ENCODE measurements around the gene SSBP3. TPM values are rescaled to one million over a fixed set of nuclear protein-coding genes. Genes with fewer than 3 reads are reported as not detected.
"Not testable (repeated sequence)": the region's sequence is repeated elsewhere in the genome, so short reads cannot be mapped to it uniquely, and the experiment has no call there.

Gene SSBP3
- total and polyA plus RNA-seq, 5 experiments from 2014 or later = 16.1 to 93.8 (median 19.8) TPM

GRCh38 chr1:54425152-54425584, 19.0 kb upstream of the SSBP3 start:
- Mint-ChIP-seq H3K4me1 (peaks cover 0 to 2% (median 0%) of the 10 kb centered on the region in 4 donors), H3K36me3 (no peaks in the 10 kb centered on the region), H3K9me3 (no peaks in the 10 kb centered on the region), H3K27me3 (no peaks in the 10 kb centered on the region), H3K4me3 (no peak overlapping the region), H3K27ac (no peak overlapping the region)
- POLR2A ChIA-PET = no interaction called here
- ATAC-seq (no peak), DNase-seq (no peak)

GRCh38 chr1:54424398-54424797, 18.2 kb upstream of the SSBP3 start:
- Mint-ChIP-seq H3K27me3 (no peaks in the 10 kb centered on the region), H3K9me3 (no peaks in the 10 kb centered on the region), H3K36me3 (no peaks in the 10 kb centered on the region), H3K27ac (no peak overlapping the region), H3K4me1 (peaks cover 0 to 2% (median 0%) of the 10 kb centered on the region in 4 donors), H3K4me3 (no peak overlapping the region)
- POLR2A ChIA-PET = interaction anchor here (0.5 kb wide), 1 partner anchor 152 kb away, joined by 3 read pairs; no protein-coding TSS in a partner anchor
- no peak for ATAC-seq
- no peak for DNase-seq

GRCh38 chr1:54421101-54421504, 14.9 kb upstream of the SSBP3 start:
- Mint-ChIP-seq H3K4me1 (peaks cover 0 to 7% (median 6%) of the 10 kb centered on the region in 4 donors), H3K27me3 (peaks cover 0 to 5% (median 0%) of the 10 kb centered on the region in 5 donors), H3K36me3 (no peaks in the 10 kb centered on the region), H3K9me3 (no peaks in the 10 kb centered on the region), H3K4me3 (peak overlapping the region in 1 of 10 donors; percentile 44), H3K27ac (peak overlapping the region in 1 of 10 donors; percentile 53)
- POLR2A ChIA-PET = no interaction called here
- DNase-seq (no peak), ATAC-seq (no peak)

- H3K27ac Mint-ChIP-seq, H3K4me3 Mint-ChIP-seq, ATAC-seq, H3K27me3 Mint-ChIP-seq, H3K9me3 Mint-ChIP-seq, H3K36me3 Mint-ChIP-seq, DNase-seq: not testable (repeated sequence)
- POLR2A ChIA-PET = interaction anchor here (1.1 to 1.2 kb wide), 2 partner anchors 67 to 68 kb away, joined by 3 to 4 read pairs; no protein-coding TSS in a partner anchor
- peaks cover 9 to 18% (median 11%) of the 10 kb centered on the region in 4 donors for H3K4me1 Mint-ChIP-seq
Measured at GRCh38 chr1:54418598-54418997, 12.4 kb upstream of the SSBP3 start.

- Mint-ChIP-seq H3K27ac (peak overlapping the region in 6 of 10 donors; percentile 6 to 87 (median 33)), H3K4me3 (no peak overlapping the region), H3K36me3 (no peaks in the 10 kb centered on the region), H3K4me1 (peaks cover 17 to 26% (median 21%) of the 10 kb centered on the region in 4 donors), H3K9me3 (no peaks in the 10 kb centered on the region), H3K27me3 (peaks cover 0 to 5% (median 0%) of the 10 kb centered on the region in 5 donors)
- POLR2A ChIA-PET = no interaction called here
- ATAC-seq (no peak), DNase-seq (no peak)
Measured at GRCh38 chr1:54417123-54417522, 10.9 kb upstream of the SSBP3 start.

GRCh38 chr1:54416435-54416834, 10.2 kb upstream of the SSBP3 start:
- peaks cover 0 to 5% (median 0%) of the 10 kb centered on the region in 5 donors for H3K27me3 Mint-ChIP-seq
- DNase-seq = no peak
- H3K9me3 Mint-ChIP-seq = no peaks in the 10 kb centered on the region
- H3K4me1 Mint-ChIP-seq = peaks cover 17 to 26% (median 21%) of the 10 kb centered on the region in 4 donors
- H3K4me3 Mint-ChIP-seq = no peak overlapping the region
- H3K36me3 Mint-ChIP-seq = no peaks in the 10 kb centered on the region
- no peak for ATAC-seq
- POLR2A ChIA-PET = no interaction called here
- peak overlapping the region in 4 of 10 donors; percentile 17 to 84 (median 44) for H3K27ac Mint-ChIP-seq

GRCh38 chr1:54415991-54416390, 9.8 kb upstream of the SSBP3 start:
- DNase-seq = no peak
- POLR2A ChIA-PET = interaction anchor here (0.5 kb wide), 1 partner anchor 10 kb away, joined by 5 read pairs; no protein-coding TSS in a partner anchor
- ATAC-seq = no peak
- H3K4me1 Mint-ChIP-seq = peaks cover 17 to 26% (median 21%) of the 10 kb centered on the region in 4 donors
- H3K4me3 Mint-ChIP-seq = no peak overlapping the region
- no peaks in the 10 kb centered on the region for H3K9me3 Mint-ChIP-seq
- peaks cover 0 to 5% (median 0%) of the 10 kb centered on the region in 5 donors for H3K27me3 Mint-ChIP-seq
- H3K27ac Mint-ChIP-seq = peak overlapping the region in 1 of 10 donors; percentile 84
- no peaks in the 10 kb centered on the region for H3K36me3 Mint-ChIP-seq

- no peak for ATAC-seq
- no peak overlapping the region for H3K4me3 Mint-ChIP-seq
- H3K36me3 Mint-ChIP-seq = no peaks in the 10 kb centered on the region
- H3K4me1 Mint-ChIP-seq = peaks cover 17 to 29% (median 23%) of the 10 kb centered on the region in 4 donors
- DNase-seq = no peak
- POLR2A ChIA-PET = interaction anchor here (0.5 to 2.5 kb wide), 2 partner anchors 10 to 71 kb away, joined by 5 to 10 read pairs; no protein-coding TSS in a partner anchor
- H3K27ac Mint-ChIP-seq = peak overlapping the region in 1 of 10 donors; percentile 10
- peaks cover 0 to 5% (median 0%) of the 10 kb centered on the region in 5 donors for H3K27me3 Mint-ChIP-seq
- no peaks in the 10 kb centered on the region for H3K9me3 Mint-ChIP-seq
Measured at GRCh38 chr1:54415533-54415932, 9.3 kb upstream of the SSBP3 start.

GRCh38 chr1:54413732-54414131, 7.5 kb upstream of the SSBP3 start:
- POLR2A ChIA-PET = interaction anchor here (2.5 kb wide), 1 partner anchor 73 kb away, joined by 10 read pairs; no protein-coding TSS in a partner anchor
- peak overlapping the region in 3 of 10 donors; percentile 25 to 64 (median 36) for H3K4me3 Mint-ChIP-seq
- H3K36me3 Mint-ChIP-seq = no peaks in the 10 kb centered on the region
- H3K4me1 Mint-ChIP-seq = peaks cover 30 to 42% (median 37%) of the 10 kb centered on the region in 4 donors
- ATAC-seq (no peak), DNase-seq (no peak)
- H3K27me3 Mint-ChIP-seq = peaks cover 0 to 5% (median 0%) of the 10 kb centered on the region in 5 donors
- H3K9me3 Mint-ChIP-seq = no peaks in the 10 kb centered on the region
- peak overlapping the region in 6 of 10 donors; percentile 31 to 89 (median 44) for H3K27ac Mint-ChIP-seq

- peaks cover 0 to 5% (median 0%) of the 10 kb centered on the region in 5 donors for H3K27me3 Mint-ChIP-seq
- no peaks in the 10 kb centered on the region for H3K36me3 Mint-ChIP-seq
- DNase-seq (peak in 4 of 10 donors; percentile 10 to 35 (median 22)), ATAC-seq (peak; percentile 77 to 79)
- peaks cover 34 to 46% (median 42%) of the 10 kb centered on the region in 4 donors for H3K4me1 Mint-ChIP-seq
- peak overlapping the region in 9 of 10 donors; percentile 25 to 91 (median 48) for H3K27ac Mint-ChIP-seq
- H3K9me3 Mint-ChIP-seq = no peaks in the 10 kb centered on the region
- POLR2A ChIA-PET = interaction anchor here (2.5 kb wide), 1 partner anchor 73 kb away, joined by 10 read pairs; no protein-coding TSS in a partner anchor
- peak overlapping the region in 8 of 10 donors; percentile 8 to 80 (median 38) for H3K4me3 Mint-ChIP-seq
Measured at GRCh38 chr1:54413295-54413694, 7.1 kb upstream of the SSBP3 start.

- H3K4me1 Mint-ChIP-seq = peaks cover 33 to 56% (median 45%) of the 10 kb centered on the region in 4 donors
Measured at GRCh38 chr1:54410359-54410758, 4.2 kb upstream of the SSBP3 start.

GRCh38 chr1:54409156-54410142, 3.3 kb upstream of the SSBP3 start:
- peaks cover 36 to 52% (median 49%) of the 10 kb centered on the region in 4 donors for H3K4me1 Mint-ChIP-seq
- POLR2A ChIA-PET = interaction anchor here (0.7 to 1.0 kb wide), 2 partner anchors 78 to 121 kb away, joined by 4 read pairs; no protein-coding TSS in a partner anchor
- no peak for DNase-seq
- H3K36me3 Mint-ChIP-seq = peaks cover 0 to 2% (median 0%) of the 10 kb centered on the region in 3 donors
- ATAC-seq = no peak
- peak overlapping the region in 9 of 10 donors; percentile 42 to 98 (median 66) for H3K4me3 Mint-ChIP-seq
- H3K27ac Mint-ChIP-seq = peak overlapping the region; percentile 72 to 96 (median 89)
- H3K9me3 Mint-ChIP-seq = no peaks in the 10 kb centered on the region
- H3K27me3 Mint-ChIP-seq = no peaks in the 10 kb centered on the region

More at GRCh38 chr1:54410359-54410758, 4.2 kb upstream of the SSBP3 start:
- H3K27ac Mint-ChIP-seq = peak overlapping the region in 4 of 10 donors; percentile 5 to 41 (median 22)
- H3K27me3 Mint-ChIP-seq = no peaks in the 10 kb centered on the region
- DNase-seq (no peak), ATAC-seq (no peak)
- no peak overlapping the region for H3K4me3 Mint-ChIP-seq
- H3K9me3 Mint-ChIP-seq = no peaks in the 10 kb centered on the region
- H3K36me3 Mint-ChIP-seq = peaks cover 0 to 2% (median 0%) of the 10 kb centered on the region in 3 donors
- POLR2A ChIA-PET = interaction anchor here (0.7 kb wide), 1 partner anchor 122 kb away, joined by 4 read pairs; no protein-coding TSS in a partner anchor

Measured in naive thymus-derived CD8-positive, alpha-beta T cell (primary cell).